Activated T-helper 9 cell treated with anti-CD3 and anti-CD28 coated beads, Interleukin-2, amount 50 U/mL, for 16 hours (primary cell): ENCODE measurements around the gene JCAD.

ENCODE experiments used
- DNase-seq: peaks from one replicate; pipeline ENCODE4 v3.0.0-alpha.2; 2020; ENCODE audit warnings: low read depth

Gene JCAD

DNA sequence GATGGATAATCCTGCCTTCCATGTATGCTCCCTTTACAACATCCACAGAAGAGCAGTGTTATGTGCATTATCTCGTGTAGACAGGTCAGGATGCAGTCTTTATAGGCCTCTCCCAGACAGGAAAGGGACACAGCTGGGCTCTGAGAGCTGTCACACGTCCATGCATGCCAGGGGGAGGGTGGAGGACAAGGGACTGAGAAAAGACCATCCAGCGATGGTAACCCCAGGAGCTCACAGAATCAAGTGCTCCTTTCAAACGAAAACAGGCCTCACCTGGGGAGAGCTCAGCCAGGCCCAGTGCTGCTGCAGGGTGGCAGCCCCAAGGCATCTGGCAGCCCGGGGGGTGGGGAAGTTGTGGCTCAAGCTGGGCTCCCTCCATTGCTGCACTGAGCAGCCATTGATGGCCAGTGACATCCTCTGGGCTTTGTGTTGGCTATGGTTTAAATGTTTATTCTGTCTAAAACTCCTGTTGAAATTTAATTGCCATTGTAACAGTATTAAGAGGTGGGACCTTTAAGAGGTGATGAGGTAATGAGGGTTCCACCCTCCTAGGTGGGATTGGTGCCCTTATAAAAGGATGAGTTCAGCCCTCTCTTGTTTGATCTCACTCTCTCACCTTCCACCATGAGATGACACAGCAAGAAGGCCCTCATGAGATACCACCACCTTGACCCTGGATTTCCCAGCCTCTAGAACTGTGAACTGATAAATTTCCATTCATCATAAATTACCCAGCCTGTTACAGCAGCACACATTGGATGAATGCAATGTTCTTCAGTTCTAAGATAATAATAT is 15.7 kb downstream of the JCAD start:
- DNase-seq: no peak

GRCh38 chr10:30042820-30043219 is 16.6 kb downstream of the JCAD start:
- no peak for DNase-seq

DNA sequence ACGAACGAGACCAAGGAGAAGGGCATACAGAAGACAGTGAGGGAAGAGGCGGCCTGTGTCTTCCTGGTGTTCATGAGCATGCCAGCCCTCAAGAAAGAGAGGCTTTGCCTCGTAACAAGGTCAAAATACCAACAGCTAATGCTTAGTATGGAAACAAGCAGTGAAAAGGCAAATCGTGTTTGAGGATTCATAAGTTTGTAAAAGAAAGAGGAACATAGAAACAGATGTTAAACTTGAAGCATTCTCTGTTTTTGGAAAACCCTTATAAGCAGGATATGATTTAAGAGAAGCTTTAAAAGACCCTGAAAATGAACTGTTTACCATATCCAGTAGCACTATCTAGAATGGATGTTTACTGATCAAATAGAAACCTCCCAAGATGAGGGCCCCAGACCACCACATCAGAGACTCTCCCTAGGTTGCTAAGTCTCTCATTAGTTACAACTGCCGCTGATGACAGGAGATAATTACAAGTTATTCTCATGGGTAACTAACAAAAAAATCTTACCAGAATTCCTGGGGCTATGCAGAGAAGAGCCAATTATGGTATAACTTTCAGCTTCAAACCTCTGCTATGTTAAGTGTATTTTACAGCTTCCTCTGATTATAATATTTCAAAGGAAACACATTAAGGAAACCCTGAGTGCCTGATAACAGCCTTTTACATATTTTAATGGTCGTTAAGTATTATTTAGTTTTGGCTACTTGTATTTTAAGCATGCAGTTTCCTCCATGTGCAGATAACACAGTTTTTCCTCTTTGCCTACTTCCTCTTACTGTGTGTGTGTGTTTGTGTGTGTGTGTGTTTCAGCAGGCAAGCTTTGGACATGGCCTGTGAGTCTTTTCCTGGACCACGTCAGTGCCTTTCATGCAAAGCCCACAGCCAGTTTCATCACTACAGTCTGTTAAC is 17.9 kb downstream of the JCAD start:
- no peak for DNase-seq

DNA sequence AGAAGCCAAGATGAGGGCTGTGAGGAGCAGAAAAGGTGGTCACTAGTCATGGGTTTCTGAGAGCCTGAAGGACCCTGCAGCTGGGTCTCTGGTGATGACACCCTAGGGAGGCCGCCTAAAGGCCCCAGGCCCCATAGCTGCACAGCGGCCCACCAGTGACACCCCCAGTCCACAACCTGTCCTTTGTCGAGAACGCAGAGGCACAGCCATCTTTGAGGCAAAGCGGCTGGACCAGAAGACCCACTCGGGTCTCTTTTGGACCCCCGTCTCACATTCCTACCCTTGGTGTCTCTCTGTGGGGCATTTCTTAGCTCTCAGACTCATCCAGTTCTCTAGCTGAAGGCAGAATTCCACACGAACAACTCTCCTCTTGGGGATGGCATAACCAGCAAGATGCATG is 18.8 kb downstream of the JCAD start:
- DNase-seq: no peak

DNA sequence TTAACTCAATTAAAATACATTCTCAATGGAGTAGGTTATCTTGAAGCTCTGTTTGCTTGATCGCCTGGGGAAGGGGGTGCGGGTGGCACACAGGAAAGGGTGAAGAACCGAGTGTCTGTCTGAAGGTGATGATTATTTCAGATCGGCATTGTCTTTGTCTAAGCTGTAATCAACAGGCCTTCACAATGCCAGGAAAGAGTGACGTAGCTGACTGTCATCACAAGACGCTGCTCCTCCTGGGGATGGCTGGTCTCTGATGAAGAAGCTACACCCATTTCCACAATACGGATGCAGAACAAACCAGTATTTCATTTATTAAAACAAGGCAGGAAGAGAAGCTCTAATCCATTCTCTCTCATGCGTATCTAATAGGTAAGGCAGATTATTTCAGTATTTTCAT is 19.4 kb downstream of the JCAD start:
- no peak for DNase-seq

GRCh38 chr10:30039567-30039966 is 19.8 kb downstream of the JCAD start:
- no peak for DNase-seq

GRCh38 chr10:30038781-30039536 is 20.4 kb downstream of the JCAD start:
- no peak for DNase-seq

GRCh38 chr10:30037620-30038336 is 21.6 kb downstream of the JCAD start:
- DNase-seq: no peak

- no peak for DNase-seq
These were observed 22.6 kb downstream of the JCAD start for GRCh38 chr10:30036811-30037210.

DNA sequence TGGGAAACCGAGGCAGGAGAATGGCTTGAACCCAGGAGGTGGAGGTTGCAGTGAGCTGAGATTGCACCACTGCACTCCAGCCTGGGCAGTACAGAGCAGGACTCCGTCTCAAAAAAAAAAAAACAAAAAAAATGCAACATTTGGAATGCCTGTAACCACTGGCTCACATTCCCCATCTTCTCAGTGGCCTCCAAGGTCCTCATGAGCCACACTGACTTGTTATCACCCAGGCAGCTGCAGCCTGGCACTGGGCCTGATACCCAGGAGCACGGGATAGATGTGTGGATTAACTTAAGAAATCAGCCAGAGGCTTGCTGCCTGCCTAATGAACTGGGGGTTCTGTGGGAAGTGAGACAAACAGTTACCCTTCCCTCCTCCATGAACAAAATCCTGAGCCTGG is 23.0 kb downstream of the JCAD start:
- no peak for DNase-seq

DNA sequence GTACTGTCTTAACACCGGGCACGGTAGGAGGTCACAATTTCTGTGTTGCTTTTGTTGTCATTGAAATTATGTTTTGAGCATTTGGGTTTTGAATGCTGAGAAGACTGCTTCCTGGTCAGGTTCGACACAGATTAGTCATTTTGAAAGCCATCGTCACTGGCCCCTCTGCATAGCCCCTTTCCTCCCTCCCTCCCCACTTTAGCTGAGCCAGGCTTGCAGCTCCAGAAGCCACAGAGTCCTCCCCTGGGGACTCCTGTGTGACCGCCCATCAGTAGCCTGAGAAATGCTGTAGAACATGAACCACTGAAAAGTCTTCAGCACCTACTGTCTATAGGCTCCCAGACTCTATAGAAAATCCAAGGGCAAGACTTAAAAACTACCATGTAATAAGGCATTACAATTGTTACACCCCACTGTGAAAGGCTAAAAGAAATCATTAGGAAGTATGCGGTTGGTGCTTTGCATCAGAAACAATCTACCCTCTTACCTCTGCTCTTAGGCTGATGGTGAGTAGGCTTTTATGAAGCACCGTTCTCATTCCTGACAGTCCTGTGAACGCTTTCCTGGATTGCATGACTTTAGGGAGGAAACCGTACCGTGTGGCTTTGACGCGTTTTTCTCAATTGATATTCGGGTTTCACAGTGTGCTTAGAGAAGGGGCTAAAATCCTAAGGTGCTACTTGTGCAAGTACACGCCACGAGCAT is 24.8 kb downstream of the JCAD start:
- no peak for DNase-seq

DNA sequence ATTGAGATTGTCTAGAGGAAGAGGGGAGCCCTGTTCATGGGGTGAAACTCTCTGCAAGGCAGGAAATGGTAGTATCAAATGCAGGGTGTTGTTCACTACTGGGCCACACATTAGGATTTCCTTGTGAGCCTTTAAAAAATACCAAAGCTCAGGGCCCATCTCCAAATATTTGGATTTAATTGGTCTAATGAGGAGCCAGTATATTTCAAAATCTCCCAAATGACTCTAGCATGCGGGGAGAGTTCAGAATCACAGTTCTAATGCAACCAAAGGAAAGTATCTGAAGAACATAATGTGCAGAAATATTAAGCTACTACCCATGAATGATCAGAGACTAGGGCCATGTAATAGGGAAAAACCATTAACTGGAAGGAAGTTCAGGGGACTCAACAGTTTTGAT is 27.3 kb downstream of the JCAD start:
- no peak for DNase-seq

GRCh38 chr10:30029872-30030256 is 29.5 kb downstream of the JCAD start:
- DNase-seq: no peak

DNA sequence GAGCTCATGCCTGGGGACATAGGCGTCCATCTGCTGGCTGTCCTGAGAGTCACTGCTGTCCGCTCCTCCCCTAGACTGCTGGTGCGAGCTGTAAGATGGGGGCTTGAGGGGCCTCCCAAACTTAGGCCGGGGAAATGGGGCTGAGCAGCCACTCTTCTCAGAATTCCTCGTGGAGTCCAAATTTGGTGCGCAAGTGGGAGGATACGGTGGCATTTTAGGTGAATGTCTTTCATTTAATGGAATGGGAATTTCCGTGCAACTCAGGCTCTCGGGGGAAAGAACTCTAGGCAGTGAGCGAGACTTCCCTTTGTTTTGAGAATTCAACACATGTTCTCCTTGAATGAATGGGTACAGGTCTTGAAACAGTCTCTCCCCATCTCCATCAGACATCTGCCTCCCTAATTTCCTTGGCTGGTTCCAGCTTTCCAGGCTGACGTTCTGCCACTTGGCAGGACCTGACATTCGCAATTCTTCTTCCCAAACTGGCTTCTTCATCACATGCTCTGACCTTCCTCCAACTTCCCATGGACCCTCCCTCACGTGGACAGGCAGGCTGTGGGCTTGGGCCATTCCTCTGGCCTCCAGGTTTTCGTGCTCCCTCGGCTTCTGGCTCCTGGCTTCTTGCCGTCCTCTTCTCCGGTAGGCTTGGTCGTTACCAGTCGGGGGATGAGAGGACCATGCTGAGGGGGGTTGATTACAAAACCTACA is 30.1 kb downstream of the JCAD start:
- DNase-seq: no peak

- DNase-seq: no peak
These were observed 30.7 kb downstream of the JCAD start for GRCh38 chr10:30028738-30029030.

DNA sequence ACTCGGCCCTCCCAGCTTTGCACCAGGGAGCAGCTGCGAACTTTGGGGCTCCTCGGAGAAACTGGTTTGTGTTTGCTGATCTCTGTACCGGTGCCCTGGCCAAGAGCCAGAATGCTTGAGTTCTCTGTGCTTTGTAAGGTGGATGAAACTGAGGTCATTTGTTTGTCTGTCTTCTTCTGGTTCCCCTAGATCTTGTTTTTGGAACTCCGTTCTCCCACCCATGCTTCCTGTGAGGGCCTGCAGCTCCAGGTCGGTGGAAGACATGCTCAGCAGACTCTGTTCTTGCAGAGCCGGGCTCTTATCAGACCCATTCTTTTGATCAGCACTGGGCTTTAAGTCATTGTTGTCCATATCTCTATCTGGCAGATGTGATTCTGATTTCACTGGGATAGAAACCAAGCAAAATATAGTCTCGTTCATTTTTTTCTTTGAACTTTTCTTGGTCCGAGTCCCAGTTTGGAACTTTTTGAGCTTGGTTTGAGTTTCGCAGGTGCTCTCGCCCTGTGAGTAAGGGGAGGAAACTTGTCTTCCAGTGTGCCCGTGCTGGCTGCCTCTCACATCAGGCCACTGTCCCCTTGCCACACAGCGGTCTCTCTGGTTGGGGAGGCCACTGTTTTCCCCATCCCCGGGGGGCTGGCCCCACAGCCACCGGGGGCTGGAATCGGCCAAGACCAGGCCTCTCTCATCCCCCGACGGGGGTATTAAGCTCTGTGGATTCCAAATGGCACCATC is 31.2 kb downstream of the JCAD start:
- DNase-seq: no peak

DNA sequence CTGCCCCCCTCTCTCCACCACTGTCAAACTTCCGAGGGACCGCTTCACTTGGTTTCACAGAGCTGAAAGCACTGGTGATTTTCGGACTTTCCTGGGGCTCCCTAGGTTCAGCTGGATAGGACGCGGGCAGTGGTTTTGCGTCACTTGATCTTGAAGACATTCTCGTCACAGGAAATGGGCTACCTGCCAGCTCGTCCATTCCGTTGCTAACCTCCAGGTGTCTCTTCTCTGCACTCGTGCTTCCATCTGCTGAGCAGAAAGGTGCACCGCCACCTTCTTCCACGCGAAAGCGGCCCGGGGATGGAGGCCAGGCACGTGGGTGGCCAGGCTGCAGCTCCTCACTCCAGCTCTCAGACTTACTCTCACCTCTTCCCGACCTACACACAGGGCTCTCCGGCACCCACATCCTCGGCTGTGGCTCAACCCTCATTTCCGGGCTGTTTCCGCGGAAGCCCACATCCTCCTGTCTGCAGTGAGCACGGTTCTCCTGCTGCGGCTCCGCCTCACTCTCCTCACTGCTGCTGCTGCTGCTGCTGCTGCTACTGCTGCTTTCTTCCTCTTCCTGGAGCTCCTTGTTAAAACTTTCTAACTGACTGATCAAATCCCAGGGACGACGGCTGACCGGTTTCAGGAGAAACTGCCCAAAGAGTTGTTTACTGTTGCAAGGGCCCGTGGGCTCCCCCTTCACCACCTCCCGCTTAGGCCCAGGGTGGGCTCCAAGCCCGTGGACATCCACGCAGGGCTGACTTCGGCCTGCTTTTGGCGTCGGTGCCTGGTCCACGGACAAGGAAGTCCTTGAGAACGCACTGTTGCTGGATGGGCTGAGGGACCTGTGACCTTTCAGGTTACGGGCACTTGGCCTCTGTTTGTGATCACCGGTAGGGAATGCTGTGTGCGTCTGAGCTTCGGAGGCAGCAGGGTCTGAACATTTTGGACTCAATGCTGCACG is 32.1 kb downstream of the JCAD start:
- DNase-seq: peak; percentile 68

DNA sequence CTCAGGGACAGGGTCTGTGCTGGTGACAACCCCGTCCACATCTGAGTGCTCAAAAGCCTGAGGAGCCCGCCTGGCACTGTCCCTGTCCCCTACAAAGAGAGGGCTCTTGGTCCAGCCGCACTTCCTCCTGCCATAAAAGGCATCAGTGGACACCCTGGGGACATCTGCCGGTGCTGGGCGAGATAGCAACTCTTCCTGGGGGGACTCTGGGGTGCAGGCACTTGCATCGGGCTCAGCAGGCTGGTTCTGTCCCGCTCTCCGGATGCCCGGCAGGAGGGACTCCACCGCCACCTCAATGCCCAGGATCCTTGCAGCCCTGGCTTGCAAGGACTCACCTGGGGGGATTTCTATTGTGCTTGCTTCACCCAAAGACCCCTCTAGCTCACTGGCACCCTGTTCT is 32.8 kb downstream of the JCAD start:
- DNase-seq: no peak

- no peak for DNase-seq
These were observed 33.3 kb downstream of the JCAD start for GRCh38 chr10:30026080-30026479.
